Neural cell (in vitro differentiated cells): ENCODE measurements around the gene EVC.

Source experiments
- CTCF ChIP-seq: fragments of 450-650 bp; IDR thresholded peaks from 2 replicates; pipeline ENCODE4 v1.5.1; 2014; ENCODE audit warnings: antibody characterized with exemption, mild to moderate bottlenecking, moderate library complexity; ENCODE audit not compliant: poor library complexity, severe bottlenecking
- EZH2 ChIP-seq: fragments of 200-600, 300-800 bp; shearing (Covaris generic), sonication (generic); IDR thresholded peaks from 2 replicates; pipeline ENCODE4 v1.6.1; 2014; ENCODE audit warnings: antibody characterized with exemption, low read length, borderline replicate concordance, mild to moderate bottlenecking; ENCODE audit not compliant: insufficient read depth, poor library complexity, severe bottlenecking
- MXI1 ChIP-seq: fragments of 450-650 bp; conservative IDR thresholded peaks from 2 replicates; pipeline ENCODE4 v1.6.1; 2014; ENCODE audit warnings: antibody characterized with exemption, mild to moderate bottlenecking; ENCODE audit not compliant: poor library complexity, severe bottlenecking
- REST ChIP-seq: IDR thresholded peaks from 2 replicates; pipeline ENCODE4 v1.6.1; 2012; ENCODE audit warnings: borderline replicate concordance
- SMC3 ChIP-seq: fragments of 450-650 bp; conservative IDR thresholded peaks from 2 replicates; pipeline ENCODE4 v1.6.1; 2014; ENCODE audit warnings: antibody characterized with exemption, mild to moderate bottlenecking, moderate library complexity; ENCODE audit not compliant: poor library complexity
- TAF1 ChIP-seq: IDR thresholded peaks from 2 replicates; pipeline ENCODE4 v1.6.1; 2012; ENCODE audit warnings: low read depth

GRCh38 chr4:5796976-5797375 is 86.0 kb downstream of the EVC start:
- TF ChIP-seq EZH2 (no peak), CTCF (no peak), MXI1 (no peak), REST (no peak), SMC3 (no peak), TAF1 (no peak)
